Small intestine (tissue), 7 donors: ENCODE results near the gene OR2T6. TPM values are rescaled to one million over a fixed set of nuclear protein-coding genes. Genes with fewer than 3 reads are reported as not detected.

ENCODE experiments used
- DNase-seq, 2 donors: peaks; one replicate each; pipeline versions ENCODE4 v3.0.0 to v3.0.0-alpha.2; 2013
- FAIRE-seq: peaks from 2 replicates; lab custom pipeline; 2012; peaks lifted over from hg19 to GRCh38; lab: Jason Lieb, UNC
- H3K27ac ChIP-seq, 3 donors: one replicate each; pipeline ENCODE4 v1.5.1; 2013; ENCODE audit warnings: low read length in 2 of 3, mild to moderate bottlenecking in 2 of 3, control low read depth in 1 of 3, inconsistent platforms in 1 of 3, low read depth in 1 of 3, moderate library complexity in 1 of 3
- H3K27me3 ChIP-seq, 3 donors: one replicate each; pipeline ENCODE4 v1.6.1; 2013; ENCODE audit warnings: low read length in 3 of 3, inconsistent platforms in 1 of 3; ENCODE audit not compliant: control insufficient read depth in 3 of 3, insufficient read depth in 3 of 3
- H3K36me3 ChIP-seq, 3 donors: one replicate each; pipeline ENCODE4 v1.6.1; 2013; ENCODE audit warnings: low read length in 3 of 3, inconsistent platforms in 1 of 3, low read depth in 1 of 3, mild to moderate bottlenecking in 1 of 3, moderate library complexity in 1 of 3; ENCODE audit not compliant: control insufficient read depth in 3 of 3, insufficient read depth in 2 of 3
- H3K4me1 ChIP-seq, 3 donors: one replicate each; pipeline ENCODE4 v1.6.1; 2013; ENCODE audit warnings: low read length in 2 of 3, inconsistent platforms in 1 of 3, low read depth in 1 of 3, mild to moderate bottlenecking in 1 of 3, moderate library complexity in 1 of 3; ENCODE audit not compliant: control insufficient read depth in 3 of 3, insufficient read depth in 2 of 3
- H3K4me3 ChIP-seq, 3 donors: one replicate each; pipeline ENCODE4 v1.5.1; 2013; ENCODE audit warnings: low read length in 3 of 3, control low read depth in 1 of 3, inconsistent platforms in 1 of 3, low read depth in 1 of 3, mild to moderate bottlenecking in 1 of 3, moderate library complexity in 1 of 3
- H3K9me3 ChIP-seq, 2 donors: one replicate each; pipeline ENCODE4 v1.6.1; 2013; ENCODE audit warnings: low read depth in 1 of 2, low read length in 1 of 2; ENCODE audit not compliant: control insufficient read depth in 2 of 2, insufficient read depth in 1 of 2
- WGBS, 3 donors: extraction: QIAGEN DNeasy Blood & Tissue Kit; methylation state at CpG; one replicate each; pipeline ENCODE4 v1.1.7; 2013; 5-methylcytosine and 5-hydroxymethylcytosine counted together
- polyA plus RNA-seq, 4 donors: library from polyadenylated mRNA; stranded (reverse) in 3 of 4; unstranded in 1 of 4; fragments of 200-250 nt in 3 of 4; fragments of 120-200 nt in 1 of 4; gene quantifications; one replicate each; pipeline versions ENCODE4 v1.2.1 to v1.2.3, GENCODE V29; 2013
- donor health status: healthy with polysubstance abuse.
- donor health status: control.
- donor health status: control.
- donor health status: Bipolar disorder and iron deficiency.
- donor health status: healthy.

OR2T6 gene
- polyA plus RNA-seq, 4 donors, result not detected

- H3K36me3 ChIP-seq, result no peaks in the 10 kb centered on the region
- H3K9me3 ChIP-seq, result peaks cover 0 to 4% of the 10 kb centered on the region in 2 donors
- H3K4me1 ChIP-seq, result no peaks in the 10 kb centered on the region
- 50 to 64% (median 61%) methylated on average over 3 of the region's 3 CpGs for WGBS, 3 donors
- FAIRE-seq, result no peak
- H3K27ac ChIP-seq, result no peak overlapping the region
- DNase-seq, result no peak
- no peak overlapping the region for H3K4me3 ChIP-seq
- no peaks in the 10 kb centered on the region for H3K27me3 ChIP-seq
Observed at GRCh38 chr1:248376916-248377315, 1.4 kb downstream of the OR2T6 start.

- Histone ChIP-seq H3K4me3 (no peak overlapping the region), H3K36me3 (no peaks in the 10 kb centered on the region), H3K4me1 (no peaks in the 10 kb centered on the region), H3K9me3 (no peaks in the 10 kb centered on the region), H3K27me3 (no peaks in the 10 kb centered on the region), H3K27ac (no peak overlapping the region)
- no peak for FAIRE-seq
- no peak for DNase-seq
- 84 to 93% (median 89%) methylated on average over 3 of the region's 3 CpGs for WGBS, 3 donors
Observed at GRCh38 chr1:248380854-248381253, 5.3 kb downstream of the OR2T6 start.

- H3K9me3 ChIP-seq, result peaks cover 0 to 1% of the 10 kb centered on the region in 2 donors
- no peak overlapping the region for H3K27ac ChIP-seq
- no peaks in the 10 kb centered on the region for H3K36me3 ChIP-seq
- no peak for FAIRE-seq
- H3K4me3 ChIP-seq, result no peak overlapping the region
- WGBS, 3 donors, result 53 to 62% (median 54%) methylated on average over 2 of the region's 2 CpGs
- no peak for DNase-seq
- H3K4me1 ChIP-seq, result no peaks in the 10 kb centered on the region
- H3K27me3 ChIP-seq, result no peaks in the 10 kb centered on the region
Observed at GRCh38 chr1:248388426-248388825, 12.9 kb downstream of the OR2T6 start.

GRCh38 chr1:248393050-248393449, 17.5 kb downstream of the OR2T6 start:
- FAIRE-seq, result no peak

GRCh38 chr1:248402748-248403147, 27.2 kb downstream of the OR2T6 start, which contains the start of gene OR2T1:
OR2T1 (plus strand) TSS chr1:248403048; CDS start chr1:248406148, 3,100 bp downstream.
- no peaks in the 10 kb centered on the region for H3K27me3 ChIP-seq
- DNase-seq (no peak), FAIRE-seq (no peak)
- H3K4me3 ChIP-seq, result no peak within 1 kb of the TSS
- H3K4me1 ChIP-seq, result no peaks in the 10 kb centered on the region
- H3K9me3 ChIP-seq, result peaks cover 0 to 17% of the 10 kb centered on the region in 2 donors
- no peak within 1 kb of the TSS for H3K27ac ChIP-seq
- H3K36me3 ChIP-seq, result no peaks in the 10 kb centered on the region
- WGBS, 3 donors, result 63 to 73% (median 68%) methylated on average over 3 of the region's 3 CpGs

More at GRCh38 chr1:248393050-248393449, 17.5 kb downstream of the OR2T6 start:
- Histone ChIP-seq H3K27ac (no peak overlapping the region), H3K4me1 (no peaks in the 10 kb centered on the region), H3K27me3 (no peaks in the 10 kb centered on the region), H3K9me3 (peaks cover 0 to under 1% of the 10 kb centered on the region in 2 donors), H3K36me3 (no peaks in the 10 kb centered on the region), H3K4me3 (no peak overlapping the region)
- WGBS, 3 donors, result 48 to 67% (median 50%) methylated on average over 2 of the region's 2 CpGs
- DNase-seq, result no peak

- DNase-seq, result peak in 1 of 2 donors; percentile 18
- H3K9me3 ChIP-seq, result peaks cover 0 to 19% of the 10 kb centered on the region in 2 donors
- no peak for FAIRE-seq
- no peak overlapping the region for H3K27ac ChIP-seq
- H3K36me3 ChIP-seq, result no peaks in the 10 kb centered on the region
- 88 to 92% (median 89%) methylated on average over 6 of the region's 6 CpGs for WGBS, 3 donors
- no peaks in the 10 kb centered on the region for H3K4me1 ChIP-seq
- H3K27me3 ChIP-seq, result no peaks in the 10 kb centered on the region
- H3K4me3 ChIP-seq, result no peak overlapping the region
Observed at GRCh38 chr1:248404024-248404423, 28.5 kb downstream of the OR2T6 start.

- H3K4me3 ChIP-seq, result no peak overlapping the region
- DNase-seq (no peak), FAIRE-seq (no peak)
- no peak overlapping the region for H3K27ac ChIP-seq
- no peaks in the 10 kb centered on the region for H3K4me1 ChIP-seq
- no peaks in the 10 kb centered on the region for H3K36me3 ChIP-seq
- no peaks in the 10 kb centered on the region for H3K27me3 ChIP-seq
- H3K9me3 ChIP-seq, result peaks cover 0 to 26% of the 10 kb centered on the region in 2 donors
- WGBS, 3 donors, result 62 to 71% (median 69%) methylated on average over 8 of the region's 8 CpGs
Observed at GRCh38 chr1:248406721-248407692, 31.5 kb downstream of the OR2T6 start.

- H3K4me3 ChIP-seq, result no peak overlapping the region
- no peaks in the 10 kb centered on the region for H3K4me1 ChIP-seq
- peaks cover 0 to 30% of the 10 kb centered on the region in 2 donors for H3K9me3 ChIP-seq
- FAIRE-seq, result no peak
- H3K27ac ChIP-seq, result no peak overlapping the region
- 50 to 61% (median 52%) methylated on average over 3 of the region's 3 CpGs for WGBS, 3 donors
- no peaks in the 10 kb centered on the region for H3K36me3 ChIP-seq
- H3K27me3 ChIP-seq, result no peaks in the 10 kb centered on the region
- no peak for DNase-seq
Observed at GRCh38 chr1:248416226-248416625, 40.7 kb downstream of the OR2T6 start.
